MM.1S (cell line): ENCODE results near the gene ACBD6.

Experiments used
- DNase-seq: peaks from one replicate; pipeline ENCODE4 v3.0.0-alpha.2; 2015
- H2AFZ ChIP-seq: fragments of 300-600 bp; sonication (generic); 2 replicates; pipeline ENCODE4 v1.6.0; 2016; ENCODE audit warnings: antibody characterized with exemption, low read length
- H3F3A ChIP-seq: fragments of 300-600 bp; sonication (generic); 2 replicates; pipeline ENCODE4 v1.6.1; 2016; ENCODE audit warnings: mild to moderate bottlenecking, antibody characterized with exemption, low read length, moderate library complexity, mixed read lengths; ENCODE audit not compliant: insufficient read depth
- H3K27ac ChIP-seq: fragments of 300-600 bp; sonication (generic); 2 replicates; pipeline ENCODE4 v1.5.1; 2016; ENCODE audit warnings: mild to moderate bottlenecking, low read length
- H3K27me3 ChIP-seq: fragments of 300-600 bp; sonication (generic); replicated peaks from 2 replicates; pipeline ENCODE4 v1.6.0; 2016; ENCODE audit warnings: low read length; ENCODE audit not compliant: insufficient read depth
- H3K36me3 ChIP-seq: fragments of 300-600 bp; sonication (generic); replicated peaks from 2 replicates; pipeline ENCODE4 v1.6.1; 2016; ENCODE audit warnings: mild to moderate bottlenecking, low read length, mixed read lengths; ENCODE audit not compliant: insufficient read depth
- H3K4me1 ChIP-seq: fragments of 300-600 bp; sonication (generic); 2 replicates; pipeline ENCODE4 v1.6.1; 2016; ENCODE audit warnings: low read length, mixed read lengths
- H3K4me2 ChIP-seq: fragments of 300-600 bp; sonication (generic); 2 replicates; pipeline ENCODE4 v1.6.0; 2016; ENCODE audit warnings: low read depth, low read length
- H3K4me3 ChIP-seq: fragments of 300-600 bp; sonication (generic); 2 replicates; pipeline ENCODE4 v1.5.1; 2016; ENCODE audit warnings: low read length, mixed read lengths
- H3K79me2 ChIP-seq: fragments of 300-600 bp; sonication (generic); 2 replicates; pipeline ENCODE4 v1.6.1; 2016; ENCODE audit warnings: mixed run types, low read length, mixed read lengths
- H3K9ac ChIP-seq: fragments of 300-600 bp; sonication (generic); 2 replicates; pipeline ENCODE4 v1.6.1; 2016; ENCODE audit warnings: low read length, mixed read lengths
- H3K9me2 ChIP-seq: fragments of 300-600 bp; sonication (generic); replicated peaks from 2 replicates; pipeline ENCODE4 v1.6.1; 2016; ENCODE audit warnings: mild to moderate bottlenecking, low read length, mixed read lengths; ENCODE audit not compliant: insufficient read depth
- H3K9me3 ChIP-seq: fragments of 300-600 bp; sonication (generic); replicated peaks from 2 replicates; pipeline ENCODE4 v1.6.1; 2016; ENCODE audit warnings: mild to moderate bottlenecking, low read length, mixed read lengths; ENCODE audit not compliant: insufficient read depth
- H4K20me1 ChIP-seq: fragments of 300-600 bp; sonication (generic); 2 replicates; pipeline ENCODE4 v1.6.1; 2016; ENCODE audit warnings: mild to moderate bottlenecking, low read length, moderate library complexity, mixed read lengths; ENCODE audit not compliant: insufficient read depth
- CTCF ChIP-seq: fragments of 300-600 bp; sonication (generic); IDR thresholded peaks from 2 replicates; pipeline ENCODE4 v1.5.1; 2016; ENCODE audit warnings: antibody characterized with exemption, low read length, mixed read lengths
- EZH2 ChIP-seq: fragments of 300-600 bp; sonication (generic); optimal IDR thresholded peaks from 2 replicates; pipeline ENCODE3; 2017; ENCODE audit warnings: low read depth, mild to moderate bottlenecking, antibody characterized with exemption, low read length, mixed read lengths
- EZH2phosphoT487 ChIP-seq: fragments of 300-600 bp; sonication (generic); IDR thresholded peaks from 2 replicates; pipeline ENCODE4 v1.6.1; 2018; ENCODE audit warnings: antibody characterized with exemption, low read length

The ACBD6 gene

GRCh38 chr1:180501865-180502360 lies 464 bp downstream of the ACBD6 start:
- Histone ChIP-seq H3K4me2 (peak overlapping the region; percentile 90), H3K9me2 (no peaks in the 10 kb centered on the region), H3F3A (peaks cover 24% of the 10 kb centered on the region), H3K9me3 (no peaks in the 10 kb centered on the region), H2AFZ (peak overlapping the region; percentile 95), H4K20me1 (0 out of 2 replicates have a peak, but pooled peaks cover 5% of the 10 kb centered on the region), H3K36me3 (no peaks in the 10 kb centered on the region), H3K4me3 (peak overlapping the region; percentile 97), H3K9ac (peak overlapping the region; percentile 87), H3K27me3 (no peaks in the 10 kb centered on the region), H3K4me1 (peaks cover 12% of the 10 kb centered on the region), H3K27ac (peak overlapping the region; percentile 82), H3K79me2 (peaks cover 51% of the 10 kb centered on the region)
- peak; percentile 77 for DNase-seq
- TF ChIP-seq EZH2 = no peak
- TF ChIP-seq CTCF = peak; percentile 42; the same call in 1 of the 2 replicates
- no peak for TF ChIP-seq EZH2phosphoT487

GRCh38 chr1:180500689-180501088 lies 1.7 kb downstream of the ACBD6 start:
- no peak overlapping the region for H3K9ac ChIP-seq
- no peaks in the 10 kb centered on the region for H3K36me3 ChIP-seq
- TF ChIP-seq EZH2phosphoT487 = no peak
- no peak for TF ChIP-seq CTCF
- TF ChIP-seq EZH2 = no peak
- H3K9me2 ChIP-seq = no peaks in the 10 kb centered on the region
- 0 out of 2 replicates have a peak, but pooled peaks cover 5% of the 10 kb centered on the region for H4K20me1 ChIP-seq
- H3F3A ChIP-seq = peaks cover 24% of the 10 kb centered on the region
- no peaks in the 10 kb centered on the region for H3K27me3 ChIP-seq
- H3K9me3 ChIP-seq = no peaks in the 10 kb centered on the region
- H3K79me2 ChIP-seq = peaks cover 55% of the 10 kb centered on the region
- peaks cover 12% of the 10 kb centered on the region for H3K4me1 ChIP-seq
- no peak overlapping the region for H3K27ac ChIP-seq
- no peak for DNase-seq
- H3K4me3 ChIP-seq = no peak overlapping the region
- H3K4me2 ChIP-seq = peak overlapping the region; percentile 90
- H2AFZ ChIP-seq = no peak overlapping the region

- Histone ChIP-seq H3K27me3 (no peaks in the 10 kb centered on the region), H3K9me2 (no peaks in the 10 kb centered on the region), H3K27ac (no peak overlapping the region), H3K79me2 (peaks cover 59% of the 10 kb centered on the region), H4K20me1 (peaks cover 5% of the 10 kb centered on the region; the same call in 1 of the 2 replicates), H3K9me3 (no peaks in the 10 kb centered on the region), H3K36me3 (peaks cover 11% of the 10 kb centered on the region; the same call in 1 of the 2 replicates), H3K4me2 (no peak overlapping the region), H2AFZ (no peak overlapping the region), H3K9ac (no peak overlapping the region), H3F3A (peaks cover 22% of the 10 kb centered on the region), H3K4me1 (peaks cover 11% of the 10 kb centered on the region), H3K4me3 (no peak overlapping the region)
- DNase-seq = no peak
- TF ChIP-seq EZH2 = no peak
These were observed 3.8 kb downstream of the ACBD6 start for GRCh38 chr1:180498594-180498993.

- no peaks in the 10 kb centered on the region for H3K9me2 ChIP-seq
- no peaks in the 10 kb centered on the region for H3K27me3 ChIP-seq
- no peak overlapping the region for H2AFZ ChIP-seq
- H4K20me1 ChIP-seq = peaks cover 5% of the 10 kb centered on the region; the same call in 1 of the 2 replicates
- no peak for TF ChIP-seq CTCF
- DNase-seq = no peak
- no peak overlapping the region for H3K4me2 ChIP-seq
- peaks cover 12% of the 10 kb centered on the region; the same call in 1 of the 2 replicates for H3K36me3 ChIP-seq
- H3K27ac ChIP-seq = no peak overlapping the region
- no peak overlapping the region for H3K9ac ChIP-seq
- no peak overlapping the region for H3K4me3 ChIP-seq
- no peaks in the 10 kb centered on the region for H3K9me3 ChIP-seq
- H3K79me2 ChIP-seq = peaks cover 62% of the 10 kb centered on the region
- peaks cover 9% of the 10 kb centered on the region for H3K4me1 ChIP-seq
- H3F3A ChIP-seq = peaks cover 14% of the 10 kb centered on the region
These were observed 4.6 kb downstream of the ACBD6 start for GRCh38 chr1:180497826-180498225.
